IPS-18a (cell line): Measurements from ENCODE around the gene TMEM184B.

Source experiments
- H3K27ac ChIP-seq: one replicate; pipeline ENCODE4 v1.5.1; 2013; ENCODE audit warnings: low read length
- H3K27me3 ChIP-seq: one replicate; pipeline ENCODE4 v1.6.1; 2013; ENCODE audit warnings: mild to moderate bottlenecking, low read length; ENCODE audit not compliant: control insufficient read depth, insufficient read depth
- H3K36me3 ChIP-seq: one replicate; pipeline ENCODE4 v1.6.1; 2013; ENCODE audit warnings: low read depth, low read length; ENCODE audit not compliant: control insufficient read depth
- H3K4me1 ChIP-seq: one replicate; pipeline ENCODE4 v1.6.1; 2013; ENCODE audit warnings: low read depth, low read length; ENCODE audit not compliant: control insufficient read depth
- H3K4me3 ChIP-seq: one replicate; pipeline ENCODE4 v1.5.1; 2013; ENCODE audit warnings: low read length
- H3K9ac ChIP-seq: one replicate; pipeline ENCODE4 v1.6.1; 2013; ENCODE audit warnings: mild to moderate bottlenecking, low read length, moderate library complexity
- H3K9me3 ChIP-seq: one replicate; pipeline ENCODE4 v1.6.1; 2013; ENCODE audit warnings: low read depth, low read length; ENCODE audit not compliant: control insufficient read depth

The TMEM184B gene

DNA sequence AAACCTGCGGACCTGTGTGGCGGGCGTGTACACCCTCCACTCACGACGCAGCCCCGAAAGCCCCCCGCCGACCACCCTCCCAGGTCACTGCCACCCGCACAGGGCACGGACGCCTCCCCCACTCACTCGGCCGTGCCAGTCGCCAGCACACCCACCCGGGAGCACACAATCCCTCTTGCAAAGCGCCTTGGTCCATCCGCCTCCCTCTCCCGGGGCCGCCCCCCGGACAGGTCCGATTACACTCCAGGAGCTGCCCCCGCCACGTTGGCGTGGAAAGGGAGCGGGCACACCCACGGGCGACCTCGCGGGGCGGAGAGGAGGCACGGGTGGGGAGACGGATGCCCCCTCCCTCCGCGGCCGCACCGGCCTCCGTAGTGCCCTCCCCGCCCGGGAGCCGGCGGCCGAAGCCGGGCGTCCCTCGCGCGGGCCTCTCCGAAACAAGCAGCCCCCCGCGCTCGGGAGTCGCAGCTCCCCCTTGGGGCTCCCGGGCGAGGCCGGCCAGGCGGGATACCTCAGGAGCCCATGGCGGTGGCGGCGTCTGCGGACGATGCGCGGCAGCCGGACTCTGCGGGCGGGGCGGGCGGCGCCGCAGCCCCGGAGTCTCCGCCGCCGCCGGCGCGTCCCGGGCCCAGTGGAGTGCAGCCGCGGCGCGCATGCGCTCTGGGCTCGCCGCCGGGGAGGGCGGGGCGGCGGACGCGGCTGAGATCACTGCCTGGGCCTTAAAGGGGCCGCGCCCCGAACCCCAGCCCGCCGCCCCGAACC, at the start of gene TMEM184B:
TMEM184B (minus strand) TSS at position 638 of the 762 bp plus-strand sequence. CDS start 25,049 bp downstream, outside the sequence.
- Histone ChIP-seq H3K4me1 (peaks cover 14% of the 10 kb centered on the region), H3K9me3 (no peaks in the 10 kb centered on the region), H3K27ac (no peak within 1 kb of the TSS), H3K27me3 (peaks cover 6% of the 10 kb centered on the region), H3K4me3 (peak within 1 kb of the TSS; percentile 59), H3K9ac (peak within 1 kb of the TSS; percentile 51), H3K36me3 (no peaks in the 10 kb centered on the region)

DNA sequence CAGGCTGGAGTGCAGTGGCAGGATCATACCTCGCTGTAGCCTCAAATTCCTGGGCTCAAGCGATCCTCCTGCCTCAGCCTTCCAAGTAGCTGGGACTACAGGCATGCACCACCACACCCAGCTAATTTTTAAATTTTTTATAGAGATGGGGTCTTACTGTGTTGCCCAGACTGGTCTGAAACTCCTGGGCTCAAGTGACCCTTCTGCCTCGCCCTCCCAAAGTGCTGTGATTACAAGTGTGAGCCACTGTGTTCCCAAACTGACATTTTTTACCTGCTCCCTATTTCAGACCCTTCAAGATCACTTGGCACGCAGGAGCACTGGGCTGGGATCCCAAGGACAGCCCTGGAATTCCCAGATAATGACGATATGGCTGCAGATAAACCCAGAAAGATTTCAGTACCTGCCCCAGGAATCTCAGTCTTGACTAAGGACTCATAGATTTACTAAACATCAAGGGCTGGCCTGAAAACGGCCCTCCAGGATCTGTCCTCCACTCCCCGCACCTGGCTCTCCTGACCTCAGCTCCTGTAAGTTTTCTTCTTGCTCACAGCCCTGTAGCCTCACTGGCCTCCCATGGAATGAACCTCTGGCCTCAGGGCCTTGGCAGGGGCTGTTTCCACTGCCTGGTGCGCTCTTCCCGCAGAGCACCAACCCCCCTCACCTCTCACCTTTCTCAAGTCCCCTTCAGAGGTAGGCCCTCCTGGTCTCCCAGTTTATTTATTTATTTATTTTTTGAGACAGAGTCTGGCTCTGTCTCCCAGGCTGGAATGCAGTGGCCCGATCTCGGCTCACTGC, 48.0 kb upstream of the TMEM184B start:
- Histone ChIP-seq H3K27ac (no peak overlapping the region), H3K36me3 (no peaks in the 10 kb centered on the region), H3K9me3 (no peaks in the 10 kb centered on the region), H3K4me1 (peaks cover 29% of the 10 kb centered on the region), H3K4me3 (no peak overlapping the region), H3K27me3 (no peaks in the 10 kb centered on the region), H3K9ac (no peak overlapping the region)

DNA sequence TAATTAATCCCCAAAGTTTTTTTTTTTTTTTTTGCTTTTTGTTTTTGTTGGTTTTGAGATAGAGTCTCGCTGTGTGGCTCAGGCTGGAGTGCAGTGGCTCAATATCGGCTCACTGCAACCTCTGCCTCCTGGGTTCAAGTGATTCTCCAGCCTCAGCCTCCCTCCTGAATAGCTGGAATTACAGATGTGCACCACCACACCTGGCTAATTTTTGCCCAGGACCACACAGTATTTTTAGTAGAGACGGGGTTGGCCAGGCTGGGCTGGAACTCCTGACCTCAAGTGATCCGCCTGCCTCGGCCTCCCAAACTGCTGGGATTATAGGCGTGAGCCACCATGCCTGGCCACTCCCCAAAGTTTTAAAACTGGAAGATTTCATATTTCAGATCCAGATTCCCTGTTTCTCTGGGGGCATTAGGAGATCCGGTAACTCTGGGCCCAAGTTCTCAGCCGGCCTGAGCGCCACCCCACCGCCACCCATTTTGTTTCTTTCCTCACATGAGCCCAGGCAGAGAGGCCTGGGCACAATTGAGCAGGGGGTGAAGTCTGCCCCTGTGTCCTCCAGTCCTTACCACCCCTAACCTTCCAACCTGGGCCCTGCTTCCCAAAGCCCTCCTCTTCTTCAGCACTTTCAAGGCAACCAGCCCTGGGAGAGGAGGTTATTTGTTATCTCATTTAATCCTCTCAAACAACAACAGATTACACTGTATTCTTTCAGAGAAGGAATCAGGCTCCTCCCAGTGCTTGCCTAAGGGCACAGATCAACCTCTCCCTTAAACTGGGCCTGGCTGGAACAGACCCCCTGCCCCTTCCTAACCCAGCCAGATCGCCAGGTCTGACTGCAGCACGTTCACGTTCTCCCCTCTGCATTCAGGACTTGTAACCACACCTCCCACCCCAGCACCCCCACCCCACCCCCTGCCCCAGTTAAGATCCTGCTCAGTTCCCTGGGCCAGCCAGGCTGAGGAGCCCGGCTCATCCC, 46.3 kb upstream of the TMEM184B start:
- H3K27me3 ChIP-seq: no peaks in the 10 kb centered on the region
- no peak overlapping the region for H3K9ac ChIP-seq
- no peaks in the 10 kb centered on the region for H3K36me3 ChIP-seq
- H3K4me1 ChIP-seq: peaks cover 40% of the 10 kb centered on the region
- no peak overlapping the region for H3K27ac ChIP-seq
- H3K4me3 ChIP-seq: no peak overlapping the region
- no peaks in the 10 kb centered on the region for H3K9me3 ChIP-seq

DNA sequence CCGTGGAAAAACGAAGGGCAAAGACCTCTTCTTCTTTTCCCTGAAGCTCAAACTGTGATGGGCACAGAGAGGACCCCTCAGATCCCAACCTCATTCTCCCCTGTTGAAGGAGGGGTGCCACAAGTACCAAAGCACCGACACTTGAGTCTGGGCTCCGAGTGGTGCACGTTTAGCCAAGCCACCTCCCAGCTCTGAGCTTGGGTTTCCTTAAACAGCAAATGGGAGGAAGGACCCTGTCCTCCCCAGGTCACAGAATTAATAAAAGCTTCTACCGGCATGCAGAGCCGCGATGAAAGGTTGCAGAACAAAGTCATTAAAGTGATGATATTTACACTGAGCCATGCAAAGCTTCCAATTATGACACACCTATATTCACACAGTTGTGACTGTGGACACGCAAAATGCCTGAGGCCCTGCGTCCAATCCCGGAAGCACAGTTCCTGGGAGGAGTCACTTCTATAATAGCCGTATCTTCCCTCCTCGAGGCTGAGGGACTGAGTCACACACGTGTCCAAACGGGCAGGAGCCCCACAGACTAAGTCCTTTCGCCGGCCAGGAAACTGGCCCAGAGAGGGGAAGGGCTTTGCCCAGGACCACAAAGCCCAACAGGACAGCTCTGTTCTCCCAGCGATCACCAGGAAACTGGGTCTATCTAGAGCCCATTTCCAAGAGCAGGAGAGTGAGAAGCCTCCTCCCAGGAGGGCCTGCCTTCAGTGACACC, 45.3 kb upstream of the TMEM184B start:
- no peaks in the 10 kb centered on the region for H3K27me3 ChIP-seq
- peaks cover 50% of the 10 kb centered on the region for H3K4me1 ChIP-seq
- H3K9me3 ChIP-seq: no peaks in the 10 kb centered on the region
- peak overlapping the region; percentile 47 for H3K4me3 ChIP-seq
- peak overlapping the region; percentile 43 for H3K27ac ChIP-seq
- peak overlapping the region; percentile 48 for H3K9ac ChIP-seq
- H3K36me3 ChIP-seq: peaks cover 7% of the 10 kb centered on the region

DNA sequence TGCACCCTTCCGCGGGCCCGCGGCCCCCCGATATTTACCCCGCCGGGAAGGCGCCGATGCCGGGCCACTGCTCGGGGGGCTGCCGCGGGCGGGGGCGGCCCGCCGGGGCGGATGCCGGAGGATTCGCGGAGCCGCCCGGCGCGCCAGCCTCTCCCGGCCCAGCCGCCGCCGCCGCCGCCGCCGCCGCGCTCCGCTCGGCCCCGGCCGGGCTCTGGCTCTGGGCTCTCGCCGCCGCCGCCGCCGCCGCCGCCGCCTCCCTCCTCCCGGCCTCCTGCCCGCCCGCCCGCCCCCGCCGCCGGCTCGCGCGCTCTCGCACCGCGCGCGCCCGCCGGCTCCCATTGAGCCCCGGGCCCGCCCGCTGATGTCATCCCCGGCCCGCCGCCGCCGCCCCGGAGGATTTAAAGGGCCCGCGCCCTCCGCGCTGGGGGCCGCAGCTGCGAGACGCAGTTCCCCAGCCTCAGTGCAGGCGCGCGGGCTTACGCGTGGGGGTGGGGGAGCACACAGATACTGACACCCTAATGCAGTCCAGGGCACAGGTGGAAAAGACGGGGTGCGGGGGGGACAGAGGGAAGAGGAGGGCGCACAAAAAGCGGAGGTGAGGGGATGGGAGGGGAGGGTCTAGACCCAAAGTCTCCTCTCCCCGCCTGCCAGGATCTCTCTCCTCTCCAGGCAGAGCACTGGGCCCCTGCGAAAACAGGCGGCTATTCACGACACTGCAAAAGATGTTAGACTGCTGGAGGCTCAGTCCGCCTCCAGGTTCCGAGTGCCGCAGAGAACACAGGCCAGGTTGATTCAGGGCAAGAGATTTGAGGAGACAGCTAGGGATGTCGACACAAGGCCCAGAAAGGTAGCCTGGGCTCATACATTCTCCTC, 44.5 kb upstream of the TMEM184B start, which contains the start of gene CSNK1E:
CSNK1E (minus strand) TSS at position 312 of the 873 bp plus-strand sequence. CDS start 3,276 bp downstream, outside the sequence.
- Histone ChIP-seq H3K27ac (peak within 1 kb of the TSS; percentile 74), H3K4me1 (peaks cover 50% of the 10 kb centered on the region), H3K9ac (peak within 1 kb of the TSS; percentile 89), H3K4me3 (peak within 1 kb of the TSS; percentile 92), H3K9me3 (no peaks in the 10 kb centered on the region), H3K27me3 (no peaks in the 10 kb centered on the region), H3K36me3 (peaks cover 15% of the 10 kb centered on the region)

DNA sequence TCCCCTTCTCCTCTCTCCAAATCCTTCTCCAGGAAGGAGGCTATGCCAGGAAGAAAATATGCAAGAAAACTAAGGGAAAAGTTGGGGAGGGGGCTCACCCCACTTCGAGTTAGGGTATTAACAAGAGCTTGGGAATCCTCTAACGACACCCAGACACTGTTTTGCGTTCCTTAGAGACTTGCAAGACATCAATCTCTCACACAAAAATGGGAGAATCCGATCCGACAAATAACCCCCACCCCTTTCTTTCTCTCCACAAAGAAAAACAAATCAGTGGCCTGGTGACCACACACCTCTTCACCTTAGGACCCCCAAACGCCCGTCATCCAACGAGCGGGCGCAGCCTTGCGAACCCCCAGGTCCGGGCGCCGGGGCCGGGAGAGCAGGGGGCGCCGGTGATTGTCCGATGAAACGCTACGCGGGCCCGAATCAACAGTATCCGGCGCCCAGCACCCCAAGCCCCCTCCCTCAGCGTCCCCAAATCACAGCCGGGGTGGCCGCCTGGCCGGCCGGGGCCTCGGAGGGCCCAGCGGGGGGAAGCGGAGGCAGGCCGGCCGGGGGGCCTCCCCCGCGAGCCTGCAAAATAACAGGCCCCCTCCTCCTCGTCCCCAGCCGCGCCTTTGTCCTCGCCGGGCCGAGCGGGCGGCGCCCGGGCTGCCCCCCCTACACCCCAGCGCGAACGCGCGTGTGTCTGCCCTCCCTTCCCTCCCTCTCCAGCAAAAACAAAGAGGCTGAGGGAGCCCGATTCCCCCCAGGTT, 43.7 kb upstream of the TMEM184B start:
- H3K36me3 ChIP-seq: peaks cover 19% of the 10 kb centered on the region
- peaks cover 50% of the 10 kb centered on the region for H3K4me1 ChIP-seq
- peak overlapping the region; percentile 74 for H3K27ac ChIP-seq
- H3K9me3 ChIP-seq: no peaks in the 10 kb centered on the region
- peak overlapping the region; percentile 92 for H3K4me3 ChIP-seq
- no peaks in the 10 kb centered on the region for H3K27me3 ChIP-seq
- H3K9ac ChIP-seq: peak overlapping the region; percentile 89

DNA sequence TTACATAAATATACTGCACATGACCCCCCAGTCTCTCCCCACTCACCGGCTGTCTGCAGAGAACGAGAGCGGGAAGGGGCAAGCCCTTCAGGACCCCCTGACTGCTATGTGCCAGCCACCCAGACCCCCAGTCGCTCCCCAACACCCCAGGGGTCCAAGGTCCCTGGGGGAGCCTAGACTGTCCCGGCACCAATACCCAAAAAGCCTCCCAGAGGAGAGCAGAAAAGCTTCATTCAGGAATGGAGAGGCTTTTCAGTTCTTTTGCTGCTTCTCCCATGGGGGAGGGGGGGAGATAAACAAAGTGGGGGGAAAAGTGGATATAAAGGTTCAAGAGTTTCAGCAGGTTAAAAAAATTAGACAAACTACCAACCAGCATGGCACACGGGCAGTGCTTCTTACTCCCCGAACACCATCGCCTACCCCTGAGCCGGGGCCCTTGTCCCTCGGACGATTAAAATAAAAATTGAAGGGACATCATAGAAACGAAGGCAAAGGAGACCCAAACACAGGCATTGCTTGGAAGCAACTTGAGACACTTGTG, 43.1 kb upstream of the TMEM184B start:
- H3K4me1 ChIP-seq: peaks cover 50% of the 10 kb centered on the region
- H3K9ac ChIP-seq: peak overlapping the region; percentile 89
- no peaks in the 10 kb centered on the region for H3K9me3 ChIP-seq
- peak overlapping the region; percentile 92 for H3K4me3 ChIP-seq
- peaks cover 25% of the 10 kb centered on the region for H3K36me3 ChIP-seq
- H3K27ac ChIP-seq: peak overlapping the region; percentile 74
- no peaks in the 10 kb centered on the region for H3K27me3 ChIP-seq

DNA sequence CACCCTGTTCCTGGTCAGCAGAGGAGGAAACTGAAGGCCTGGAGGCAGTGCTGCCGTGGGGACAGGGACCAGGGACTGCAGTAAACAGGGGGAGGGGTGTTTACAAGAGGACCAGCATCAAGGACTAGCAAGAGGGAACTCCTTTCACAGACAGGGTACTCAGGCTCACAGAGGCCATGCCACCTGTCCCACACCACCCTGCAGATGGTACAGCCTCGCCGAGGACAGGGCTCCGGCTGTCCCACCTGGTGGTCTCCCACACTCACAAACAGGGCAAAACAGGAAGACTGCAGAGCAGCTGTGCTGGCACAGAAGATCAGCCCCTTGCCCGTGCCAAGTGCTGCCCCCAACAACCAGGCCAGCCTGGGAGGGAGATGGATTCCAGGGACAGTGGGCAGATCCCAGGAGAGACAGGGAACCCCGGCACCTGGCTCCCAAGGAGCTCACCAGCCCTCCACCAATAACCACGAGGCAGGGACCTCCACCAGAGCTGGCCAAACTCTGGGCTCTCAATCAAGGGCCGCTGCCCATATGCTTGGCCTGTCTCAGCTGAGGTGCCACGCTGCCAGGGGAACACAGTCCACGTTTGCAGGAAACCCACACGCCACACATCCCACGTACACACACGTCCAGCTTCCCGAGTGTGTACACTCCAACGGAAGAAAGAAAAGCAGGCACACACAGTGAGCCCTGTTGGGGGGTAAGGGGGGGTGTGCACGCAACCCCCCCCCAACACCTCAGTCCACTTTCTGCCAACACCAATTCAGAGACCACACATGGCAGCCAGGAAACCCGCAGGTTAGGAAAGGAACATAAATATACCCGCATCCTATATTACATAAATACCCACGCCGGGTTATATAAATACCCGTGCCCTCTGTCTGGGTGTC, 42.4 kb upstream of the TMEM184B start:
- Histone ChIP-seq H3K9me3 (no peaks in the 10 kb centered on the region), H3K27ac (no peak overlapping the region), H3K4me3 (peak overlapping the region; percentile 92), H3K36me3 (peaks cover 32% of the 10 kb centered on the region), H3K27me3 (no peaks in the 10 kb centered on the region), H3K4me1 (peaks cover 50% of the 10 kb centered on the region), H3K9ac (peak overlapping the region; percentile 89)
